Measurements from ENCODE around the gene MCUR1.

DNA sequence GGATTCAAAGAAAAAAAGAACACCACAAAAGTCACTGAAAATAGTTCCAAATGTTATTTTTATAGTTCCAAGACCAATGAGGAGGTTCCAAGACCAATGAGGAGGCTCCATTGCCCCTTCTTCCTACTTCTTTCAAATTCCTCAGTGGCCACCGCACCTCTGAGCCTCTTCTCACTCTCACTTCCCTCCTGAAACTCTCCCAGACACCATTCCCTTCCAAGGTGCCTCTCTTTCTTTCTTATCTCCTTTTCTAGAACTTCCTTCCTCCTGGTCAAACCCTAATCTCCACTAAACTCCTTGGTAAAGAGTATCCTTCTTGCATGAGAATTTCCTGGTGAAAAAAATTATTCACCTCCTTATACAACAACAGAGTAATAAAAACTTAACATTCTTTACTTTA lies 20.4 kb upstream of the MCUR1 start:
- TF ChIP-seq EZH2 (IDR thresholded peaks at IDR 0.05; ENCODE audit: insufficient read depth, poor library complexity, severe bottlenecking), result no peak
- no peak for TF ChIP-seq EZH2phosphoT487 (IDR thresholded peaks at IDR 0.05; ENCODE audit: insufficient read depth, low read depth)
